H9 (cell line): ENCODE results near the gene MICALL2. TPM values are rescaled to one million over a fixed set of nuclear protein-coding genes. Genes with fewer than 3 reads are reported as not detected.
"Not testable (repeated sequence)": the region's sequence is repeated elsewhere in the genome, so short reads cannot be mapped to it uniquely, and the experiment has no call there.

ENCODE experiments used
- DNase-seq: peaks from one replicate; pipeline ENCODE4 v3.0.0-alpha.2; 2017
- H2AFZ ChIP-seq: one replicate; pipeline ENCODE4 v1.6.1; 2013; ENCODE audit warnings: mild to moderate bottlenecking, low read length, control low read depth, moderate library complexity
- H2AK5ac ChIP-seq: 2 replicates; pipeline ENCODE4 v1.6.1; 2013; ENCODE audit warnings: low read length, control low read depth, mixed read lengths; ENCODE audit not compliant: insufficient read length
- H2BK120ac ChIP-seq: one replicate; pipeline ENCODE4 v1.6.1; 2013; ENCODE audit warnings: low read depth, mild to moderate bottlenecking, low read length, control low read depth, inconsistent platforms; ENCODE audit not compliant: poor library complexity, severe bottlenecking
- H2BK12ac ChIP-seq: 2 replicates; pipeline ENCODE4 v1.6.1; 2013; ENCODE audit warnings: low read length, control low read depth, mixed read lengths, low read depth; ENCODE audit not compliant: insufficient read length
- H2BK15ac ChIP-seq: 2 replicates; pipeline ENCODE4 v1.6.1; 2013; ENCODE audit warnings: low read depth, low read length, control low read depth
- H2BK20ac ChIP-seq: one replicate; pipeline ENCODE4 v1.6.1; 2013; ENCODE audit warnings: low read depth, mild to moderate bottlenecking, low read length, control low read depth, inconsistent platforms; ENCODE audit not compliant: poor library complexity, severe bottlenecking
- H2BK5ac ChIP-seq: 2 replicates; pipeline ENCODE4 v1.6.1; 2013; ENCODE audit warnings: low read length, control low read depth, mixed read lengths; ENCODE audit not compliant: insufficient read length
- H3K14ac ChIP-seq: 2 replicates; pipeline ENCODE4 v1.6.1; 2013; ENCODE audit warnings: low read length, control low read depth; ENCODE audit not compliant: insufficient read depth
- H3K18ac ChIP-seq: 2 replicates; pipeline ENCODE4 v1.6.1; 2013; ENCODE audit warnings: low read depth, mild to moderate bottlenecking, mixed read lengths, low read length, control low read depth; ENCODE audit not compliant: insufficient read length
- H3K23ac ChIP-seq: 2 replicates; pipeline ENCODE4 v1.6.1; 2013; ENCODE audit warnings: low read length, control low read depth, mixed read lengths, low read depth; ENCODE audit not compliant: insufficient read length
- H3K23me2 ChIP-seq: 2 replicates; pipeline ENCODE4 v1.6.1; 2013; ENCODE audit warnings: low read depth, mild to moderate bottlenecking, mixed read lengths, low read length, control low read depth; ENCODE audit not compliant: insufficient read length, poor library complexity, severe bottlenecking
- H3K27ac ChIP-seq: 2 replicates; pipeline ENCODE4 v1.5.1; 2013; ENCODE audit warnings: low read length, control low read depth, mixed read lengths, low read depth; ENCODE audit not compliant: insufficient read length
- H3K27me3 ChIP-seq: 2 replicates; pipeline ENCODE4 v1.6.1; 2013; ENCODE audit warnings: low read length, control low read depth, inconsistent platforms; ENCODE audit not compliant: insufficient read depth
- H3K4ac ChIP-seq: 2 replicates; pipeline ENCODE4 v1.6.1; 2013; ENCODE audit warnings: low read depth, mild to moderate bottlenecking, control low read depth, inconsistent platforms, low read length, moderate library complexity
- H3K4me1 ChIP-seq: 2 replicates; pipeline ENCODE4 v1.6.1; 2013; ENCODE audit warnings: low read length, control low read depth, inconsistent platforms; ENCODE audit not compliant: insufficient read depth
- H3K4me2 ChIP-seq: 2 replicates; pipeline ENCODE4 v1.6.1; 2013; ENCODE audit warnings: low read length, control low read depth, mixed read lengths; ENCODE audit not compliant: insufficient read length, insufficient read depth
- H3K56ac ChIP-seq: 2 replicates; pipeline ENCODE4 v1.6.1; 2013; ENCODE audit warnings: low read depth, mild to moderate bottlenecking, mixed read lengths, low read length, control low read depth; ENCODE audit not compliant: insufficient read length
- H3K79me1 ChIP-seq: 2 replicates; pipeline ENCODE4 v1.6.1; 2013; ENCODE audit warnings: low read depth, mild to moderate bottlenecking, moderate library complexity, low read length, control low read depth, inconsistent platforms; ENCODE audit not compliant: insufficient read depth, poor library complexity, severe bottlenecking
- H3K79me2 ChIP-seq: 2 replicates; pipeline ENCODE4 v1.6.1; 2013; ENCODE audit warnings: low read length, control low read depth, inconsistent platforms; ENCODE audit not compliant: insufficient read depth
- H3K9ac ChIP-seq: 2 replicates; pipeline ENCODE4 v1.6.1; 2013; ENCODE audit warnings: low read length, control low read depth, mixed read lengths; ENCODE audit not compliant: insufficient read length; ENCODE audit errors: extremely low read depth
- H3K9me3 ChIP-seq: one replicate; pipeline ENCODE4 v1.6.1; 2013; ENCODE audit warnings: low read depth, low read length, inconsistent platforms; ENCODE audit not compliant: control insufficient read depth
- H3T11ph ChIP-seq: one replicate; pipeline ENCODE4 v1.6.1; 2013; ENCODE audit warnings: mild to moderate bottlenecking, low read length, control low read depth, inconsistent platforms
- H4K20me1 ChIP-seq: one replicate; pipeline ENCODE4 v1.6.1; 2013; ENCODE audit not compliant: control insufficient read depth, insufficient read length, insufficient read depth
- H4K5ac ChIP-seq: 2 replicates; pipeline ENCODE4 v1.6.1; 2013; ENCODE audit warnings: low read depth, mild to moderate bottlenecking, mixed read lengths, low read length, control low read depth; ENCODE audit not compliant: insufficient read length
- H4K8ac ChIP-seq: replicated peaks from 2 replicates; pipeline ENCODE4 v1.6.1; 2013; ENCODE audit warnings: low read length, control low read depth, mixed read lengths, low read depth; ENCODE audit not compliant: insufficient read length
- H4K91ac ChIP-seq: 2 replicates; pipeline ENCODE4 v1.6.1; 2013; ENCODE audit warnings: low read depth, mild to moderate bottlenecking, moderate library complexity, mixed read lengths, low read length, control low read depth; ENCODE audit not compliant: insufficient read length
- H3K27ac Mint-ChIP-seq, 3 experiments: 2 replicates in 2 of 3; 3 replicates in 1 of 3; pipeline ENCODE4 v1.8.0; 2020 to 2021; ENCODE audit warnings: mixed read lengths in 3 of 3, mild to moderate bottlenecking in 1 of 3, moderate library complexity in 1 of 3
- H3K27me3 Mint-ChIP-seq: 2 replicates; pipeline ENCODE4 v1.8.0; 2021; ENCODE audit warnings: low read depth, mild to moderate bottlenecking, moderate library complexity, mixed read lengths
- H3K36me3 Mint-ChIP-seq, 3 experiments: 2 replicates in 2 of 3; 3 replicates in 1 of 3; pipeline ENCODE4 v1.8.0; 2020 to 2021; ENCODE audit warnings: low read depth in 3 of 3, mixed read lengths in 3 of 3; ENCODE audit not compliant: insufficient read depth in 1 of 3
- H3K4me1 Mint-ChIP-seq, 2 experiments: 2 replicates each; pipeline ENCODE4 v1.8.0; 2020; ENCODE audit warnings: mixed read lengths in 2 of 2
- H3K4me3 Mint-ChIP-seq, 2 experiments: 2 replicates in 1 of 2; 3 replicates in 1 of 2; pipeline ENCODE4 v1.8.0; 2020 to 2021; ENCODE audit warnings: mild to moderate bottlenecking in 2 of 2, mixed read lengths in 2 of 2, moderate library complexity in 1 of 2
- H3K9me3 Mint-ChIP-seq, 2 experiments: 2 replicates in 1 of 2; 3 replicates in 1 of 2; pipeline ENCODE4 v1.8.0; 2020; ENCODE audit warnings: mild to moderate bottlenecking in 2 of 2, mixed read lengths in 2 of 2, moderate library complexity in 1 of 2
- WGBS: extraction: QIAGEN DNeasy Blood & Tissue Kit; methylation state at CpG from one replicate; pipeline ENCODE4 v1.1.7; 2013; ENCODE audit warnings: missing lambda C conversion rate, low lambda C conversion rate, mixed read lengths; ENCODE audit not compliant: insufficient read length; ENCODE audit errors: extremely low coverage; 5-methylcytosine and 5-hydroxymethylcytosine counted together
- total RNA-seq: library from RNA; stranded (reverse); gene quantifications from 2 replicates; pipeline ENCODE4 v1.2.1, GENCODE V29; 2021
- TF ChIP-seq, protein P1 (sequence below): fragments of 200-600 bp; sonication (generic); conservative IDR thresholded peaks from 3 replicates; pipeline ENCODE4 v1.8.0; 2021; ENCODE audit warnings: antibody characterized with exemption, mild to moderate bottlenecking

The MICALL2 gene
- total RNA-seq, 1 experiment from 2014 or later: 7.1 TPM

DNA sequence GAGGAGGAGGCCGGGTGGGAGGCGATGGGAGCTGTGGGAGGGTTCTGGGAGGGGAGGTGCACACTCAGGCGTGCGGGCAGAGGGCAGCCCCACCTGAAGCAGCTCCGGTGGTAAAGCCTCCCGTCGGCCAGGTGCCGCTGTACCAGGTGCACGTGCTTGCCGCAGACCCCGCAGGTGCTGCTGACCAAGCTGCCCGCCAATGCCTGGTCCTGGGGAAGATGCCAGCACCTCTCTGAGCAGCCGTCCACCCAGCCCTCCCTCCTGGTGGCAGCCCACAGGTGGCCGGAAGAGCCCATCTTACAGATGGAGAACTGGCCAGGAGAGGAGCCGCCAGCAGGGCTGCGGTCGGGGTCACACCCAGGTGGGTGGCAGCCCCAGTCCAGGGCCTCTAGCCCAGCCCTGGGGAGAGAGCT, 12.6 kb downstream of the MICALL2 start:
- Histone ChIP-seq H3K9me3 (no peaks in the 10 kb centered on the region), H4K20me1 (peaks cover 2% of the 10 kb centered on the region), H3K79me2 (no peaks in the 10 kb centered on the region), H3K56ac (no peak overlapping the region), H3T11ph (no peak overlapping the region), H2BK20ac (no peak overlapping the region), H2BK12ac (no peak overlapping the region), H3K18ac (no peak overlapping the region), H3K4ac (no peak overlapping the region), H2AFZ (no peak overlapping the region), H3K4me2 (no peak overlapping the region), H3K4me1 (no peaks in the 10 kb centered on the region), H3K27ac (no peak overlapping the region), H4K8ac (no peak overlapping the region), H2BK5ac (no peak overlapping the region), H3K23ac (no peak overlapping the region), H3K79me1 (no peaks in the 10 kb centered on the region), H2BK120ac (no peak overlapping the region), H3K9ac (no peak overlapping the region), H2BK15ac (no peak overlapping the region), H3K27me3 (no peaks in the 10 kb centered on the region), H4K91ac (no peak overlapping the region), H4K5ac (no peak overlapping the region), H3K23me2 (no peaks in the 10 kb centered on the region), H2AK5ac (no peak overlapping the region), H3K14ac (no peak overlapping the region)
- H3K36me3 Mint-ChIP-seq: no peaks in the 10 kb centered on the region
- WGBS: no CpG with 5 or more reads among the region's 17 CpGs
- peaks cover 3% of the 10 kb centered on the region in 2 experiments; a peak in 1 of 4 replicates for H3K4me1 Mint-ChIP-seq
- no peaks in the 10 kb centered on the region; a peak in 1 of 5 replicates for H3K9me3 Mint-ChIP-seq
- no peak overlapping the region for H3K27ac Mint-ChIP-seq
- no peaks in the 10 kb centered on the region for H3K27me3 Mint-ChIP-seq
- DNase-seq: no peak
- TF ChIP-seq, protein P1, sequence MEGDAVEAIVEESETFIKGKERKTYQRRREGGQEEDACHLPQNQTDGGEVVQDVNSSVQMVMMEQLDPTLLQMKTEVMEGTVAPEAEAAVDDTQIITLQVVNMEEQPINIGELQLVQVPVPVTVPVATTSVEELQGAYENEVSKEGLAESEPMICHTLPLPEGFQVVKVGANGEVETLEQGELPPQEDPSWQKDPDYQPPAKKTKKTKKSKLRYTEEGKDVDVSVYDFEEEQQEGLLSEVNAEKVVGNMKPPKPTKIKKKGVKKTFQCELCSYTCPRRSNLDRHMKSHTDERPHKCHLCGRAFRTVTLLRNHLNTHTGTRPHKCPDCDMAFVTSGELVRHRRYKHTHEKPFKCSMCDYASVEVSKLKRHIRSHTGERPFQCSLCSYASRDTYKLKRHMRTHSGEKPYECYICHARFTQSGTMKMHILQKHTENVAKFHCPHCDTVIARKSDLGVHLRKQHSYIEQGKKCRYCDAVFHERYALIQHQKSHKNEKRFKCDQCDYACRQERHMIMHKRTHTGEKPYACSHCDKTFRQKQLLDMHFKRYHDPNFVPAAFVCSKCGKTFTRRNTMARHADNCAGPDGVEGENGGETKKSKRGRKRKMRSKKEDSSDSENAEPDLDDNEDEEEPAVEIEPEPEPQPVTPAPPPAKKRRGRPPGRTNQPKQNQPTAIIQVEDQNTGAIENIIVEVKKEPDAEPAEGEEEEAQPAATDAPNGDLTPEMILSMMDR: no peak
- H3K4me3 Mint-ChIP-seq: no peak overlapping the region

DNA sequence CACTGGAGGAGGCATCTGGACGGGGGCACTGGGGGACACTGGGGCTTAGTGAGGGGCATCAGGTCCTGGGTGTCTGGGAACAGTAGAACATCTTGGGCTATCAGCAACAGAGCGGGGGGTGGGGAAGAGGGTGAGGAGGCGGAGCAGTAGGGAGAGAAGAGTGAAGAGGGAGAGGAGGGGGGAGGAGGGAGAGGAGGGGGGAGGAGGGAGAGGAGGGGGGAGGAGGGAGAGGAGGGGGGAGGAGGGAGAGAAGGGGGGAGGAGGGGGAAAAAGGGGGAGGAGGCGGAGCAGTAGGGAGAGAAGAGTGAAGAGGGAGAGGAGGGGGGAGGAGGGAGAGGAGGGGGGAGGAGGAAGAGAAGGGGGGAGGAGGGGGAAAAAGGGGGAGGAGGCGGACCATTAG, 13.2 kb downstream of the MICALL2 start:
- not testable (repeated sequence) for H3K4ac ChIP-seq, H2BK15ac ChIP-seq, H3K23ac ChIP-seq, H2BK20ac ChIP-seq, H3K18ac ChIP-seq, H3K23me2 ChIP-seq, H4K20me1 ChIP-seq, H3K27me3 Mint-ChIP-seq, H3K56ac ChIP-seq, H3K79me2 ChIP-seq, H2AFZ ChIP-seq, H3K79me1 ChIP-seq, H3K9me3 ChIP-seq, H3K14ac ChIP-seq, H3K4me3 Mint-ChIP-seq, H3K27ac Mint-ChIP-seq, H3K4me1 ChIP-seq, H2BK5ac ChIP-seq, H3K4me2 ChIP-seq, H4K8ac ChIP-seq, H2BK12ac ChIP-seq, H3K36me3 Mint-ChIP-seq, DNase-seq, H3K27me3 ChIP-seq, H3T11ph ChIP-seq, H3K27ac ChIP-seq, H4K91ac ChIP-seq, H3K9ac ChIP-seq, H3K9me3 Mint-ChIP-seq, H2BK120ac ChIP-seq, H4K5ac ChIP-seq, H3K4me1 Mint-ChIP-seq, H2AK5ac ChIP-seq
- no CpG with 5 or more reads among the region's 5 CpGs for WGBS
